NCI-H524 (cell line): Measurements from ENCODE around the gene TEX19.
"Not testable (repeated sequence)": the region's sequence is repeated elsewhere in the genome, so short reads cannot be mapped to it uniquely, and the experiment has no call there.

Source experiments
- DNase-seq, 2 experiments: peaks; one replicate each; lab custom pipeline; 2025; lab: John Stamatoyannopoulos, UW

Gene TEX19

DNA sequence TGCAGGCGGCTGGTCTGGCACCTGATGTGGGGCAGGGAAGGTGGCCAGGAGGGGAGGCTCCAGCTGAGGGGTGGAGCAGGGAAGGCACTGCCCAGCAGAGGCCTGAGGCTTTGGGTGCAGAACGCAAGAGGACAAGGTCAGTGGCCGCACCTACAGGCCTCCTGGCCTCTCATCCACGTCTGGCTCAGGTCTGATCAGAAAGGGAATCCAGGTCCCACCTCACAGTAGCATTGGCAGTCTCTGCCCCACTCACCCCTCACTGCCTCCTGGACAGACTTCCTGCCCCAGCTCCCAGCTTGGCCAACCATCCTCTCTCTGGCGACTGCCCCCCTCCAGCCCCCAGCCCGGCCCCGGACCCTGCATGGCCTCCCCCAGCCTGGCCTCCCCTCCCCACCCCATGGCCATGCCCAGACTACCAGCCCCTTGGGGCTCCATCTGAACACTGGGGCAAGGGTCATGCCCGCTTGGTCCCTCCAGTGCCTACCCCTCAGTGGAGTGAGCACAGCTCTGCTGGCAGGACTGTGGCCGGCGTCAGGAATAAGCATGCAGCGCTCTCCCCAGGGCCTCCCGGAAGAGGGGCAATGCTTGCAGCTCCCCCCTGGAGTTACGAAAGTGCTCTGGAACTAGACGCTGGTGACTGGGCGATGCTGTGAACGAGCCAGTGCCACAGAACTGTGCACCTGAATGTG, 17.1 kb downstream of the TEX19 start:
- no peak for DNase-seq

DNA sequence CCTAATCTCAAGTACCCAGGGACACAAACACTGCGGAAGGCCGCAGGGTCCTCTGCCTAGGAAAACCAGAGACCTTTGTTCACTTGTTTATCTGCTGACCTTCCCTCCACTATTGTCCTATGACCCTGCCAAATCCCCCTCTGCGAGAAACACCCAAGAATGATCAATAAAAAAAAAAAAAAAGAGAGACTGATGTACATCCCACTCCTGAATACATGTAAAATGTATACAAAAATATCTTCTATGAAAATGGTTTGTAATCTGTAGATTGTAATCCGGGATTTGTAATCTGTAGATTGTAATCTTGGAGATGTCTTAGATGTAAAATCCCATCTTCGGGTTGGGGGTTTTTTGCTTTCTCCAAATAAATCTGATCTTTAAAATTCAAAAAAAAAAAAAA, 18.2 kb downstream of the TEX19 start:
- DNase-seq: not testable (repeated sequence)

DNA sequence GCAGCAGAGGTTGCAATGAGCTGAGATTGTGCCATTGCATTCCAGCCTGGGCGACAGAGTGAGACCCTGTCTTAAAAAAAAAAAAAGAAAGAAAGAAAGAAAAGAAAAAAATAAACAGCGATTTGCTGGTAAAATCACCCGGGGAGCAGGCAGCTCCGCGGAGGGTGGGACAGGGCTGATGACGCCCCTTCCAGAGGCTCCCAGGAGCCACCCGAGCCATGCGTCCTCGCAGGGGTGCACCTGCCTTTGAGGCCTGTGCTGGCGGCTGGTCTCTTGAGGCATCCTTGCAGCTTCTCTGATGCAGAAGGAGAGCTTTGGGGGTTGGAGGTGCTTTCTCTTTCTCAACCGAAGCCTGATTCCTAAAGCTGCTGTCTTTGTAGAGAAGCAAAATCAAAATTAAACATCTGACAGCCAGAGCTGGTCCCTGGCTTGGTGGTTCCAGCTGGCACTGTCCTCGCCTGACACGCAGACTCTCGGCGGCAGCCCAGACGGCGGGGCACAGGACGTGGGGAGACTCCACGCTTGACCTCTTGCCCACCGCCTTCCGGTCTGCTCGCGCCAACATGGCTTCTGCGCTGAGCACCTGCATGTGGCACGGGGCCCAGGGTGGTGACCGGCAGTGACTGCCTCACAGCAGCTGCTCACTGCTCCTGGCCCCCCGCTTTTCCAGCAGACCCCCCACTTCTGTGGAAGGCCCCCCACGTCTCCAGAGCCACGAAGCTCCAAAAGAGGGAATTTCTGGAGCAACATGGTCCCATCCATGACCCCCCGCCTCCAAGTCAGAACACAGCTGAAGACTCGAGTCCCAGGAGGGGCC, 19.1 kb downstream of the TEX19 start:
- DNase-seq: no peak

DNA sequence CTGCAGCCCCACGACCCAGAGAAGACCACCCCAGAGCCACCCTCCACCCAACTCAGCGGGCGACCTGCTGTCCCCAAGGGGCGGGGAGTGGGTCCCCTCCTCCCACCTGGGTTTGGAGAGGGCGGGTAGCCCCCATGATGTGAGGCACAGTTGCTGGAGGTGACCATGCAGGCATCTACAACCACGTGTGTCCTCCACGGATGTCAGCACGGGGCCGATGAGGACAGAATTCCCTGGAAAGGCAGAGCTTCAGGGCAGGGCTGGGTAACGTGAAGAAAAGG, 19.6 kb downstream of the TEX19 start:
- DNase-seq: no peak

DNA sequence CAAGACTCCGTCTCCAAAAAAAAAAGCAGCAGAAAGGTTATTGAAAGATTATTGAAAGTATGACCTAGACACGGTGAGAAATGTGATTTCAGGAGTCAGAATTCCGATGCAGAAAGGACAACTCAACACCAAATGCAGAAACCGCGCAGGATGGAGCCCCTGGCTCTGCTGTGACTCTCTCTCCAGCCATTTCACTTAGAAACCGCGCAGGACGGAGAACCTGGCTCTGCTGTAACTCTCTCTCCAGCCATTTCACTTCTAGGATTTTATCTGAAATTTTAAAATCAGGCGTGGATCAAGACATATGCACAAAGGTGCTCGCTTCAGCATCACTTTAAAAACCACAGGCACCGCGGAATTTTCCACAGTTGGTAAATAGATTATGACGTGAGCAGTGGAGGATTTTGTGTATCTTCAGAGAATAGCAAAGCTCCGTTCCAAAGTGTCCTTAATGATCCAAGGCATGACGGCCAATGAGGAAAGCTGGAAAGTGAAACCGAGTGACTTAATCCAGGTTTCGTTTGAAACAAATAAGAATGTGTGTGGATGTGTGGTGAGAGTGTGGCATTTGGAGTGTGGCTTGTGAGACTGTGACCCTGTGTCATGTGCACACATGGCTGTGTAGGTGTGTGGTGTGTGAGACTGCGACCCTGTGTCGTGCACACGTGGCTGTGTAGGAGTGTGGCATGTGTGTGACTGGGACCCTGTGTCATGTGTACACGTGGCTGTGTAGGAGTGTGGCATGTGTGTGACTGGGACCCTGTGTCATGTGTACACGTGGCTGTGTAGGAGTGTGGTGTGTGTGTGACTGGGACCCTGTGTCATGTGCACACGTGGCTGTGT, 22.0 kb downstream of the TEX19 start:
- no peak for DNase-seq

DNA sequence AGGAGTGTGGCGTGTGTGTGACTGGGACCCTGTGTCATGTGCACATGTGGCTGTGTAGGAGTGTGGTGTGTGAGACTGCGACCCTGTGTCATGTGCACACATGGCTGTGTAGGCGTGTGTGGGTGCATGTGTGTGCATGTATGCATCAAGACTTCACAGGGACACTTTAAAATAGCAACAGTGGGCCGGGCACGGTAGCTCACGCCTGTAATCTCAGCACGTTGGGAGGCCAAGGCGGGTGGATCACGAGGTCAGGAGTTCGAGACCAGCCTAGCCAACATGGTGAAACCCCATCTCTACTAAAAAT, 22.6 kb downstream of the TEX19 start:
- not testable (repeated sequence) for DNase-seq

DNA sequence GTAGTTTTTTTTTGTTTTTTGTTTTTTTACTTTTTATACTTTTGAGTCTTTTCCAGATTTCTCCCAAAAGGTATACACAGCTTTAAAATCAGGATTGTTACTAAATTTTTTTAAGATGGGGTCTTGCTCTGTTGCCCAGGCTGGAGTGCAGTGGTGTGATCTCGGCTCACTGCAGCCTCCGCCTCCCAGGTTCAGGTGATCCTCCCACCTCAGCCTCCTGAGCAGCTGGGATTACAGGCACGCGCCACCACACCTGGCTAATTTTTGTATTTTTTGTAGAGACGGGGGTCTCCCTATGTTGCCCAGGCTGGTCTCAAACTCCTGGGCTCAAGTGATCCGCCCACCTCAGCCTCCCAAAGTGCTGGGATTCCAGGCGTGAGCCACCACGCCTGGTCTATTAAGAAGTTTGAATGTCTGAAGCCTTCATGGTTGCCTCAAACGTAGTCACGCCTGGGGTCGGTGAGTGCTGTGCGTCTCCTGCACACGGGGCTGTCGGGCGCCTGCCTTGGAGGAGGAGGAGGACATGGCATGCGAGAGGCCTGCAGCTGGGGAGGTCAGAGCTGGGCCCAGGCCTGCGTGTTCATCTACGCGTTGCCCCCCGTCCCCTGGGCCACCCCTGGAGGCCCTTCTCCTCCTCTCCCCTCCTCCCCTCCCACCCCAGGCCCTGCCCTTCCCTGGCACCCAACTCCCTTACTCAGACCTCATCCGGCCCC, 23.3 kb downstream of the TEX19 start:
- not testable (repeated sequence) for DNase-seq

DNA sequence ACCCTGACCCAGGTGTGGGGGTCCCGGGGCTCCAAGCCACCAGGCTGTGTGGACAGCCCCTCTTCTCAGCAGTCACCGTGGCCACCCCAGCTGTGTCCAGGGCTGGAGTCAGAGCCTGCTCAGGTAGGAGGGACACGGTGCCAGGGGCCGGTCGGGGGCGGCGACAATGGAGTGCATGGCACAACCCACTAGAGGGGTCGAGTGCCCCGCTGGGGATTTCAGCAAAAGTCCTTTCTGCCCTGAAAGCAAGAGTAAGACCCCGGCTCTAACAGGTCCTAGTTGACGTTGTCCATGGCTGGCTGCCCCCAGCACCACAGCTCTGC, 23.8 kb downstream of the TEX19 start:
- no peak for DNase-seq

DNA sequence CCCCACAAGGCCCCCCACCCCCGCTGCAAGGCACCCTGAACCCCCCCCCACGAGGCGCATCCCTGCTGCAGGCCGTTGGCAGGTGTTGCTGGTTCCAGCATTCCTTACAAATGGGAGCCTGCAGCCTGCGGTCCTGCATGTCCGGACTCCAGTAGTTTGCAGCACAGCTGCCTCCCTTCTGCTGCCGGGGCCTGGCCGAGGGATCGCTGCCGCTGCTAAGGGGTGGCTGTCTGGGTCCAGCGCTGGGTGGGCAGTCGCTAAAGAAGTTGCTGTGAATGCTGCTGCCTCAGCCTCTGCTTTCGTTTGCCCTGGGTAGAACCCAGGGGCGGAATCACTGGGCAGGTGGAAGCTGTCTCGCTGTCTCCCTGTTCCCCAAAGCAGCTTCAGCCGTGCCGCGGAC, 24.4 kb downstream of the TEX19 start:
- DNase-seq: peak in 1 of 2 experiments; percentile 7

DNA sequence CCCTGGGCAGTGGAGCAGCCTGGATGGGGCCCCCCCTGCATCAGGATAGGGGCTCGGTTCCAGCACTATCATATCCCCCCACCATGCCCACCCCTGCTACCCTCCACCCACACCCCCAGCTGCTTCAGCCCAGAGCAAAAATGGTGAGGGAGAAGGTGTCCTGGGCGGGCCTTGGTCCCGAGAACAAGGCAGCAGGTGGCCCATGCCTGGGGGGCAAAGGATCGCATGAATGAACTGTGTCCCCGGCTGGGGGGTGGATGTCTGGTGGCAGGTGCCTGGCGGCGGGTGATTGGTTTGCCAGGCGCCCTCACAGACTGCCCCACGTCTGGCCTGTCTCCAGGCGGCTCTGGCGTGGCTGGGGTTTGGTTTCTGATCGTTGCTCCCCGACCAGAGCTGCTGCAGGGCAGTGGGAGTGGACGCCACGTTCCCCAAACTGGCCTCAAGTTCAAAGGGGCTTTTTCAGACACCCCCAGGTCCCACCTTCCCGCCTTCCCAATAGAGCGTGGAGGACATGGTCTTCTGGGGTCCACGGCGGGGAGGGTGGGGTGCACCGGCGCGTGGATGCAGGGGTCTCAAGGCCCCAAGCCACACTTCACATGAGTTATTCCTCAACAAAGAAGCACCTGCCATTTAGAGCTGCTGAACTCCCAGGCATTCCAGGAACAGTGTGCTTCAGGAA, 25.1 kb downstream of the TEX19 start:
- DNase-seq: peak; percentile 43 to 81

DNA sequence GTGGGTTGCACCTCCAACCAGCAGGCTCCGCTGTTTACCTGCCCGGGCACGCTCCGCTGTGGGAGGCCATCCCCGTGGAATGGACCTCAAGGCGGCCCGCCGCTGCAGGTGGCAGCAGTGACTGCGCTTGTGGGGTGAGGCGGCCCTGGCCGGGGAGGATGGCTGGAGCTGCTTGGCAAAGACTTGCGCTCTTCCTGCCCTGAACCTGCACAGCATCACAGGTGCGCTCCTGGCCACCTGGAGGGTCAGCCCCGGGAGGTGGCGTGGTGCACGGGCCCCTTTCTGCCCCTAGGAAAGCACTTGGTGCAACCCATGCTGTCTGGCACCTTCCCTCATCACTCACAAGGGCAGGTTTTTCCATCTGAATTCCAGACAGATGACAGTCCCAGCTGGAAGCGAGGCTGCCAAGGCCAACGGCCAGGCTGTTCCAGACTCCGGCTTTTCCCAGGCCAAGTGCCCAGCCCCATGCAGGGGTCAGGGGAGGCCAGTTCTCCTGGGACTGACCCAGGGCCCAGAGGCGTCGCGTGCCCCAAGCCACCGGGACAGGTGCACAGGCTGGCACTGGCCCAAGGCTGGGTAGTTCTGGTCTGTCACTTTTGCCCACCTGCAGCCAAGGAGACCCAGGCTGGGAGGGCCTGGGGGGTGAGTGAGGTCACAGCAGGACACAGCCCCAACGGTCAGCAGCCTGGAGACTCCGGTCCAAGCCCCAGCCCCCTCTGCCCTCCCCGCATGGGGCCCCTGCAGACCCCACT, 25.9 kb downstream of the TEX19 start:
- peak in 1 of 2 experiments; percentile 20 for DNase-seq

DNA sequence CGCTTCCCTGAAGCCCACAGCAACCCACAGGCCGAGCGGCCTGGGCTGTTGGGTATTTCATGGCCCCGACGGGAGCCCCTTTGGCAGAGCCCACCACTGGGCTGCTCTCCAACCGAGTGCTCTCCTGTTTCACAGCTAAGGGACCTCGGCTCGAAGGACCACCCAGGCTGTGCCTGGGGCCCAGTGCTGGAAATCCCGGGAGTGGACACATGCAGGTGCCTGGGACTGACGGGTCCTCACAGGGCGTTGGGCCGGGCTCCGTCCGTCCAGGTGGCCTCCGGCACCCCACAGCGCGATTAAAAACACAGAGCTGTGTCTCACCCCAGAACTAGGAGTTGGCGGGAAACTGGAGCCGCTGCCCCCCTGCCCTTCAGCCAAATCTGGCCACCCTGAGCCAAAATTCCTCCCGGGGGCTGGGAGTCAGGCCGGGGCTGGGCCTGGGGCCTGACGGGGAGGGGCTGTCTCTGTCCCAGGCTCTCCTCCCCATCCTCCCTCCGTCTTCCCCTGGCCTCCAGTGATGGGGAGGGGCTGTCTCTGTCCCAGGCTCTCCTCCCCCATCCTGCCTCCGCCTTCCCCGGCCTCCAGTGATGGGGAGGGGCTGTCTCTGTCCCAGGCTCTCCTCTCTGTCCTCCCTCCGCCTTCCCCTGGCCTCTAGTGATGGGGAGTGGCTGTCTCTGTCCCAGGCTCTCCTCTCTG, 26.7 kb downstream of the TEX19 start:
- no peak for DNase-seq

DNA sequence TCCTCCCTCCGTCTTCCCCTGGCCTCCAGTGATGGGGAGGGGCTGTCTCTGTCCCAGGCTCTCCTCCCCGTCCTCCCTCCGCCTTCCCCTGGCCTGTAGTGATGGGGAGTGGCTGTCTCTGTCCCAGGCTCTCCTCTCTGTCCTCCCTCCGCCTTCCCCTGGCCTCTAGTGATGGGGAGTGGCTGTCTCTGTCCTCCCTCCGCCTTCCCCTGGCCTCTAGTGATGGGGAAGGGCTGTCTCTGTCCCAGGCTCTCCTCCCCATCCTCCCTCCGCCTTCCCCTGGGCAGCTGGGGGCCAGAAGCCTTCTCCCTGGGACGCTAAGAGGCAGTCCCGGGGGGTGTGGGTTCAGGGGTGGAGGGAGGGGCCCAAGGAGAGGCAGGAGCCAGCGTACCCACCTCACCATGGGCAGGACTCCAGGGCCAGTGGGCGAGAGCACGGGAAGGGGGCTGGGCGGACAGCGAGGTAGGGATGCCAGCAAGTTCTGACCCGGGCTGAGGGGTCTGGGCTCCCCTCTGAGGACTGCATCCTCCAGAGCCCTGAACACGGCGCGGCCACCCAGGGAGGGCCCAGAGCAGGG, 27.3 kb downstream of the TEX19 start:
- DNase-seq: no peak

DNA sequence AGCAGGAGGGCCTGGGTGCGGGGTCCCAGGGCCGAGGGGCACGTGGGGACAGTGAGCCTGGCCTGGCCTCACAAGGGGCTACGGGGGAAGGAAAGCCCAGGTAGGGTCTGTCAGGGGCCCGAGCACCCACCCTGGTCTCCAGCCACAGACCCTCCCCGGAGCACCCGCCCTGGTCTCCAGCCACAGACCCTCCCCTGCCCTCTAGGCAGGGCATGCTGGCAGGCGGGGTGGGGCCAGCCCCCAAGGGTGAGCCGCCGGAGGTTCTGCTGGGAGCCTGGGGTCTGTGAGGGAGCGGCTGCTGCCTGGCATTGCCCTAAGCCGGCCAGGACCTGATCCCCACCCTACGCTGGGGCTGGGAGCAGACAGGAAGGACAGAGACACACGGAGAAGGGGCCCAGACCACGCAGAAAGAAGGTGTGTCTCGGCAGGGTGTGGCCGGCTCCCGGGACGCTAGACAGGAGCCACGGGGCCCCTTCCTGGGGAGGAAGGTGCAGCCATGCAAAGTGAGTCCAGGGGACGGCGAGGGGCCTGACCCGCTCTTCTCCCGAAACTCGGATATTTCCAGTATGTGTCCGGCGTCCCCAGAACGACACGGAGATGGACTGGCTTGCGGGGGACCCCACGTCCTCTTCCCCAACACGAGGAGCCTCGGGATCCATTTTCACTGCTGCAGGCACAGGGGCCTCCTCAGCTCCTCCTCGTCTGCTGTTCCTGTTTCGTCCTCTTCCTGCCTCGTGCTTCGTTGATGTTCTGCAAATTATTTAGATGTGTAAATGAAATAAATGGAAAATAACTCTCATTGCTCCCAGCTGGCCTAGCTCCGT, 28.0 kb downstream of the TEX19 start:
- no peak for DNase-seq

DNA sequence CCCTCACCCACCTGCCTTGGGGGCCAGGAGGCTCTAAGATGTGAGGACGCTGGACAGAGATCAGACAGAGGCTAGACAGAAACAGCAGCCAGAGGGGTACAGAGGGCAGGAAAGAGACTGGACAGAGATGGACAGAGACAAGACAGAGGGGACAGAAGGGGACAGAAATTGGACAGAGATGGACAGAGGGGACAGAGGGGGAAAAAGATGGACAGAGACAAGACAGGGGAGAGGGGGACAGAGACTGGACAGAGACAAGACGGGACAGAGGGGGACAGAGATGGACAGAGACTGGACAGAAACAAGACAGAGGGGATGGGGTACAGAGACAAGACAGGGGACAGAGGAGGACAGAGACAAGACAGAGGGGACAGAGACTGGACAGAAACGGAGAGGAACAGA, 28.7 kb downstream of the TEX19 start:
- DNase-seq: no peak

DNA sequence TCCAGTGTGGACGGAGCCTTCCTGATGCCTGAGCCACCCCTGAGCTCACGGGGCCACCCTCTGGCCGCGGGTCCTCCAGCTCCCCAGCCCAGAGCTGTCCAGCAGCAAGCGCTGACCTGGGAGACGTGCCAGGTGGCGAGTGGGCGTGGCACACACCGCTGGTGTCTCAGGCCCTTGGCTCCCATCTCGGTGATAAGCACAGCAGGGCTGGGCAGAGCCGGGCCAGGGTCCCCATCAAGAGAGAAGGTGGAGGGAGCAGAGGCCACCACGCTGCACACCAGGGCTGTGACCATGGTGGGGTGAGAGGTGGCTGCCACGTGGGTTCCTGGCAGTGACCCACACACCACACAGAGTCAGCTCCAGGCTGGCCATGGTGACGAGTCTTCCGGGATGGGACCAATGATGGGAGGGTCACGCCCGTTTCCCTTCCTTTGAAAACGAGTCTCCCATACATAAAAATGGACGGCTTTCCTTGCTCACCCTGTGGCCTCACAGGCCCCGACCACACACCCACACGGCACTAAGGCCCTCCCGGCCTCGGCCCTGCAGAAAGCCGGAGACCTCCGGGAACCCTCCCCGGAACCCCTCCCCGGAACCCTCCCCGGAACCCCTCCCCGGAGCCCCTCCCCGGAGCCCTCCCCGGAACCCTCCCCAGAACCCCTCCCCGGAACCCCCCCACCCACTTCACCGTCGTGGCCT, 29.3 kb downstream of the TEX19 start:
- no peak for DNase-seq

DNA sequence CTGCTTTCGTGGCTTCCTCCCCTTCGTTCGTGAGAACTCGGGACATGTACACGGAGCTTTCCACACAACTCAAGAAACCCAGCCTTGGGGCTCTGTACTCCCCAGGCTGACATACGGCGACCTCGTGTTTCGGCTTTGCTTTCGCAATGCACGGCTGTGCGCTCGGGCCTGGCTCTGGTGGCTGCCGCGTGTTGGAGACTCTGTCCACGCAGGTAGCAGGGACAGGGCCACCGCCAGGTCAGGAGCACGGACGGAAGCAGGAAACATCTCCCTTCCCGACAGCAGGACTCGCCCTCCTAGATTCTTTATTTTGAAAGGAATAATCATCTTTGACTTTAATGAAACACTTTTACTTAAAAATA, 29.9 kb downstream of the TEX19 start:
- no peak for DNase-seq

DNA sequence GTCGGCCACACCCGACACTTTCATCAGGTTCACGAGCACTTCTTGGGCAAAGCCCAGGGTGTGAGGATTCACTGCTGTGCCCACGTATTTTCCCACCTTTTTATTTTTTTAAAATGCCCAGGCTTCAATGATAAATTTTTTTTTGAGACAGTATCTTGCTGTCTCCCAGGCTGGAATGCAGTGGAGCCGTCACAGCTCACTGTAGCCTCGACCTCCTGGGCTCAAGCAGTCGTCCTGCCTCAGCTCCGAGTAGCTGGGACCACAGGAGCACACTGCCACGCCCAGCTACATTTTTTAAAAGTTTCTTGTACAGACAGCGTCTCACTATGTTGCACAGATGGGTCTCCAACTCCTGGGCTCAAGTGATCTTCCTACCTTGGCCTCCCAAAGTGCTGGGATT, 30.3 kb downstream of the TEX19 start:
- DNase-seq: peak; percentile 50 to 75
